NT2/D1 (cell line): ENCODE results near the gene P4HB.
A peak's percentile ranks its signal among the peaks of the same experiment; 100 is the strongest.
"Not testable (repeated sequence)": the region's sequence is repeated elsewhere in the genome, so short reads cannot be mapped to it uniquely, and the experiment has no call there.

Experiments
- DNase-seq: peaks from one replicate; pipeline ENCODE4 v3.0.0-alpha.2; 2011; ENCODE audit warnings: low read depth, low spot score
- H3K27me3 ChIP-seq: 2 replicates; pipeline ENCODE4 v1.6.0; 2011; ENCODE audit warnings: mild to moderate bottlenecking; ENCODE audit not compliant: insufficient read length, insufficient read depth
- H3K36me3 ChIP-seq: 2 replicates; pipeline ENCODE4 v1.6.1; 2011; ENCODE audit warnings: mild to moderate bottlenecking, low read length, mixed read lengths; ENCODE audit not compliant: insufficient read depth, insufficient read length
- H3K4me1 ChIP-seq: 2 replicates; pipeline ENCODE4 v1.5.1; 2011; ENCODE audit not compliant: insufficient read depth, insufficient read length
- H3K4me3 ChIP-seq: 2 replicates; pipeline ENCODE4 v1.5.1; 2011; ENCODE audit warnings: low read depth; ENCODE audit not compliant: insufficient read length
- H3K9ac ChIP-seq: 2 replicates; pipeline ENCODE4 v1.6.0; 2011; ENCODE audit warnings: low read depth; ENCODE audit not compliant: insufficient read length
- H3K9me3 ChIP-seq: 2 replicates; pipeline ENCODE4 v1.5.1; 2011; ENCODE audit warnings: mild to moderate bottlenecking, low read length; ENCODE audit not compliant: insufficient read depth
- SUZ12 ChIP-seq: IDR thresholded peaks from 2 replicates; pipeline ENCODE4 v1.6.1; 2011; ENCODE audit not compliant: insufficient read length, insufficient read depth; ENCODE audit errors: extremely low read depth
- YY1 ChIP-seq: IDR thresholded peaks from 2 replicates; pipeline ENCODE4 v1.6.1; 2011; ENCODE audit not compliant: insufficient read length, insufficient read depth
- ZNF274 ChIP-seq: IDR thresholded peaks from 2 replicates; pipeline ENCODE4 v1.6.1; 2011; ENCODE audit warnings: mild to moderate bottlenecking, low read depth, low read length

The P4HB gene

GRCh38 chr17:81842378-81842724 is 18.0 kb downstream of the P4HB start:
- H3K4me3 ChIP-seq: no peak overlapping the region
- H3K4me1 ChIP-seq: peaks cover 31% of the 10 kb centered on the region
- DNase-seq: no peak
- TF ChIP-seq SUZ12: no peak
- no peak for TF ChIP-seq YY1
- TF ChIP-seq ZNF274: no peak
- H3K36me3 ChIP-seq: peaks cover 58% of the 10 kb centered on the region
- no peaks in the 10 kb centered on the region for H3K27me3 ChIP-seq
- no peak overlapping the region for H3K9ac ChIP-seq
- no peaks in the 10 kb centered on the region for H3K9me3 ChIP-seq

GRCh38 chr17:81841866-81842265 is 18.5 kb downstream of the P4HB start:
- Histone ChIP-seq H3K9me3 (no peaks in the 10 kb centered on the region), H3K36me3 (peaks cover 53% of the 10 kb centered on the region), H3K27me3 (no peaks in the 10 kb centered on the region), H3K4me3 (no peak overlapping the region), H3K9ac (peak overlapping the region; percentile 67), H3K4me1 (peaks cover 31% of the 10 kb centered on the region)
- no peak for DNase-seq
- TF ChIP-seq ZNF274 (no peak), YY1 (no peak), SUZ12 (no peak)

DNA sequence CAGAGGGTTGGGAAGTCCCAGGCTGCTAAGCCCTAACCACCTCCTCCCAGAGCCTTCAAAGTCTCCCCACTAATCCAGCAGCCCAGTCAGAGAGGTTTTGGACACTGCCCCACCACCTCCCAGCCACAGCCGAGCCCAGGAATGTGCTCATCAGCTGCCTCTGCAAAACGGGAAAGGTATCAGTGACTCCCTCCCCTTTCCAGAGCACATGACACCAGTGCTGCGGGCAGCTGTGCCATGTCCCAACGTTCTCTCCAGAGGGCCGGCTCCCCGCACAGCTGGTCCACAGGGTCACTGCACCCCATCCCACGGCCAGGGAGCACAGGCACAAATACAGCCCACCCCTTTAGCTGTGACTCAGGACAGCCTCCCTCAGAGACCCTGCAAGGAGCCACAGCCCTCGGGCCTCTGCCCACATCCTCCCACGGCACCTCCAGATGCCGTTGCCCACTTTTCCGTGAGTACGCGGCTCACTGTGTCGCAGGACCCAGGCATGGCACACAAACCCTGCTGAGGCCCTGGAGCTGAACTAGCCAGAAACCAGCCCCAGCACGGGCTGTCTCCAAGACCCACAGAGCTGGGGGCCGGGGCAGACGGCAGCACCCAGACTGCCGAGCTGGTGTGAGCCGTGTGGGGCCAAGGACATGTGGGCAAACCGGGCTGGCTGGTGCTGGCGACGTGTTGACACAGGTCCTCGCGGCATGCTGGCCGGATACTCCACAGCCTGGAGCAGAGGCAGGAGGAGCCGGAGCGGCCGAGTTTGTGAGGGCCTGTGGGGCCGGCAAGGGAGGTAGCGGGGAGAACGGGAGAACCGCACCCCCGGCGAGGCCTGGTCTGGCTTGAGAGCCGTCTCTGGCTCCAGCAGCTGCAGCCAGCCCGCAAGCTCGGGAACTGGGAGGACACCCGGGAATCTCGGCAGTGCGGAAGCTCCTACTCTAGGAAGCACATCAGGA is 19.2 kb downstream of the P4HB start:
- Histone ChIP-seq H3K9me3 (no peaks in the 10 kb centered on the region), H3K36me3 (peaks cover 45% of the 10 kb centered on the region), H3K4me3 (no peak overlapping the region), H3K27me3 (no peaks in the 10 kb centered on the region), H3K9ac (peak overlapping the region; percentile 67), H3K4me1 (peaks cover 35% of the 10 kb centered on the region)
- DNase-seq: no peak
- TF ChIP-seq YY1 (no peak), SUZ12 (no peak)

DNA sequence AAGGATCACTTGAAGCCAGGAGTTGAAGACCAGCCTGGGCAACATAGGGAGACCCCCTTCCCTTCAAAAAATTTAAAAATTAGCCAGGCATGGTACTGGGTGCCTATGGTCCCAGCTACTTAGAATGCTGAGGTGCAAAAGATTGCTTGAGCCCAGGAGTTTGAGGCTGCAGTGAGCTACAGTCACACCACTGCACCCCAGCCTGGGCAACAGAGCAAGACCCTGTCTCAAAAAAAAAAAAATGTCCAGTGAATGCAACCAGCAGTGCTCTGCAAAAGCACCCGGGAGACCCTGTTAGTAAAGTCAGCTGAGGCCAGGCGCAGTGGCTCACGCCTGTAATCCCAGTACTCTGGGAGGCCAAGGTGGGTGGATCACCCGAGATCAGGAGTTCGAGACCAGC is 20.3 kb downstream of the P4HB start:
- not testable (repeated sequence) for DNase-seq

DNA sequence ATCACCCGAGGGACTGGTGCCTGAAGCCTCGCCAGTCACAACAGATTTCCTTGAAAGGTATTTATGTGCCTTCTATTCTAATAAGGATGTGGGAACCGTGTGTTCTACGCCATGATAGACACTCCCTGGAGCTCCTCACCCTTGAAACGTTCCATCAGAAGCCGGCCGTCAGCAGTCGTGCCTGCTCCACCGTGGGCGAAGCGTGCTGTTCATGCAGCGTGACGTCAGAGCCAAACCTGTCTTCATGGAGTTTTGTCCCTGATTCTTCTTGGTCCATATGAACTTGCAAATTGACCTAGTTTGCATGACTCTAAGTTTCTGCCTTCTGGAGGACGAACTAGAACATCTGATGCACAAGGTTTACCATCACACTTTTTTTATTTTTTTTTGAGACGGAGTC is 21.0 kb downstream of the P4HB start:
- H3K4me1 ChIP-seq: peaks cover 47% of the 10 kb centered on the region
- peaks cover 37% of the 10 kb centered on the region for H3K36me3 ChIP-seq
- no peak for DNase-seq
- H3K9me3 ChIP-seq: no peaks in the 10 kb centered on the region
- no peaks in the 10 kb centered on the region for H3K27me3 ChIP-seq
- no peak overlapping the region for H3K4me3 ChIP-seq
- TF ChIP-seq ZNF274 (no peak), YY1 (no peak), SUZ12 (no peak)
- peak overlapping the region; percentile 43 for H3K9ac ChIP-seq

More for the DNA sequence above, 20.3 kb downstream of the P4HB start:
- peaks cover 38% of the 10 kb centered on the region for H3K36me3 ChIP-seq
- peaks cover 41% of the 10 kb centered on the region for H3K4me1 ChIP-seq
- not testable (repeated sequence) for H3K27me3 ChIP-seq, H3K9me3 ChIP-seq, H3K4me3 ChIP-seq, H3K9ac ChIP-seq

DNA sequence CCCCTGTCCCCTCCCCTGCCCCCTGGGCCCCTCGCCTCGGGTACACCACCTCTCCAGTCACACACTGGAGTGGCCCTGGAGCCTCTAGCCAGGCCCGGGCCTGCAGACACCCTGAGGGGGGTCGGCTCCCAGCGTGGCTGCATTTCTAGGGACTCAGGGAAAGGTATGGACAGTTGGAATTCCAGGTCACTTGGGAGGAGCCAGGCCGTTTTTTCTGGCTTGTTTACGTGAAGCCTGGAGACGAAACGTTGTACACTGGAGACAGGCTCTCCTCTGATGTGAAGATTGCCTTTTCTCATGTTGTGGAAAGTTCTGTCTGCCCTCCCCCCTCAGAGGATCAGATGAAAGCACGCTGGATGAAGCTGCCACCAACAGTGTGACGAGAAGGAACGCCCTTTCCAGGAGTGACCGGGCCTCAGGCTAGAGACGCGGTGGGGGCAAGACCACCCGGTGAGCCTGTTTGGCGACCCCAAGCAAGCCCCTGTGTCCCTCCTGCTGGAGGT is 21.5 kb downstream of the P4HB start:
- H3K4me3 ChIP-seq: no peak overlapping the region
- TF ChIP-seq YY1 (no peak), ZNF274 (no peak), SUZ12 (no peak)
- no peaks in the 10 kb centered on the region for H3K9me3 ChIP-seq
- peaks cover 34% of the 10 kb centered on the region for H3K36me3 ChIP-seq
- DNase-seq: no peak
- H3K4me1 ChIP-seq: peaks cover 48% of the 10 kb centered on the region
- H3K9ac ChIP-seq: peak overlapping the region; percentile 43
- H3K27me3 ChIP-seq: no peaks in the 10 kb centered on the region

DNA sequence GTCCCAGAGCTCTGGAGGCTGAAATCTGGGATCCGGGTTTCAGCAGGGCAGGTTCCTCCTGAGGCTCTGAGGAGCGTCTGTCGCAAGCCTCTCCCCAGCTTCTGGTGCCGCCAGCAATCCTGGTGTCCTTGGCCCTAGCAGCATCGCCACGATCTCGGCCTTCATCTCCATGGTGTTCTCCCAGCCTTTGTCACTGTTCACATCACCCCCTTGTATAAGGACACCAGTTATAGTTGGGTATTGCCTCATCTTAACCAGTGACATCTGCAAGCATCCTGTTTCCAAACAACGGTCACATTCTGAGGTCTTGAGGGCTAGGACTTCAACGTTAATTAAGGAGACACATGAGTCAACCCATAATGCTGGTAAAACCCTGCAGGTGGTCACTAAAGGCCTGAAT is 22.7 kb downstream of the P4HB start:
- TF ChIP-seq SUZ12: no peak
- no peak for TF ChIP-seq ZNF274
- no peak for TF ChIP-seq YY1
- no peaks in the 10 kb centered on the region for H3K9me3 ChIP-seq
- H3K4me1 ChIP-seq: peaks cover 47% of the 10 kb centered on the region
- H3K9ac ChIP-seq: no peak overlapping the region
- peaks cover under 1% of the 10 kb centered on the region for H3K27me3 ChIP-seq
- H3K36me3 ChIP-seq: peaks cover 23% of the 10 kb centered on the region
- DNase-seq: no peak
- no peak overlapping the region for H3K4me3 ChIP-seq
